GM12892 (cell line): ENCODE results near the gene MGMT.

ENCODE experiments used
- POLR2A ChIP-seq: IDR thresholded peaks from 2 replicates; pipeline ENCODE4 v1.6.1; 2011; ENCODE audit warnings: low read depth, low read length, control low read depth
- POLR2AphosphoS5 ChIP-seq: IDR thresholded peaks from 2 replicates; pipeline ENCODE4 v1.6.1; 2011; ENCODE audit warnings: low read depth, low read length, control low read depth
- TAF1 ChIP-seq: IDR thresholded peaks from 2 replicates; pipeline ENCODE4 v1.6.1; 2011; ENCODE audit warnings: low read depth, mild to moderate bottlenecking, control low read depth, low read length, borderline replicate concordance

DNA sequence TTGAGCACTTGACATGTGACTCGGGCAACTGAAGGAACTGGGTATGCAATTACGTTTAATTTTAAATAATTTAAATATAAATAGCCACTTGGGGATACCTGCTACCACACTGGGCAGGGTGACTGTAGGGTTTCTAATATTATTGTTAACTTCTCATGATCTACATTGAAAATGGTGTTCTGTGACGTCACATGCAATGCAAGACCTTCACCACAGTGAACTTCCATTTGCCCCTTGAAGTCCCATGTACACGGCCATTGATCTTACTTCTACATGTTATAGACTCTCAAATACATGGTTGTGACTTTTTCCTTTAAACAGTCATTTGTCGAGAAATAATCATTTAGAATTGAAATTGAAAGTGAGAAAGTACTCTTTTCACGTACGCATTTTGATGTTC lies 154.0 kb downstream of the MGMT start:
- no peak for TF ChIP-seq POLR2A
- no peak for TF ChIP-seq POLR2AphosphoS5
- no peak for TF ChIP-seq TAF1
